ENCODE results near the gene IMMP2L. TPM values are rescaled to one million over a fixed set of nuclear protein-coding genes. Genes with fewer than 3 reads are reported as not detected.

IMMP2L gene
- total and polyA plus RNA-seq, 2 of the 8 experiments (the other 6 are each of a cell fraction or from before 2014, with no cell fraction given) = 2.3 to 10.1 TPM

- TF ChIP-seq, protein P1, sequence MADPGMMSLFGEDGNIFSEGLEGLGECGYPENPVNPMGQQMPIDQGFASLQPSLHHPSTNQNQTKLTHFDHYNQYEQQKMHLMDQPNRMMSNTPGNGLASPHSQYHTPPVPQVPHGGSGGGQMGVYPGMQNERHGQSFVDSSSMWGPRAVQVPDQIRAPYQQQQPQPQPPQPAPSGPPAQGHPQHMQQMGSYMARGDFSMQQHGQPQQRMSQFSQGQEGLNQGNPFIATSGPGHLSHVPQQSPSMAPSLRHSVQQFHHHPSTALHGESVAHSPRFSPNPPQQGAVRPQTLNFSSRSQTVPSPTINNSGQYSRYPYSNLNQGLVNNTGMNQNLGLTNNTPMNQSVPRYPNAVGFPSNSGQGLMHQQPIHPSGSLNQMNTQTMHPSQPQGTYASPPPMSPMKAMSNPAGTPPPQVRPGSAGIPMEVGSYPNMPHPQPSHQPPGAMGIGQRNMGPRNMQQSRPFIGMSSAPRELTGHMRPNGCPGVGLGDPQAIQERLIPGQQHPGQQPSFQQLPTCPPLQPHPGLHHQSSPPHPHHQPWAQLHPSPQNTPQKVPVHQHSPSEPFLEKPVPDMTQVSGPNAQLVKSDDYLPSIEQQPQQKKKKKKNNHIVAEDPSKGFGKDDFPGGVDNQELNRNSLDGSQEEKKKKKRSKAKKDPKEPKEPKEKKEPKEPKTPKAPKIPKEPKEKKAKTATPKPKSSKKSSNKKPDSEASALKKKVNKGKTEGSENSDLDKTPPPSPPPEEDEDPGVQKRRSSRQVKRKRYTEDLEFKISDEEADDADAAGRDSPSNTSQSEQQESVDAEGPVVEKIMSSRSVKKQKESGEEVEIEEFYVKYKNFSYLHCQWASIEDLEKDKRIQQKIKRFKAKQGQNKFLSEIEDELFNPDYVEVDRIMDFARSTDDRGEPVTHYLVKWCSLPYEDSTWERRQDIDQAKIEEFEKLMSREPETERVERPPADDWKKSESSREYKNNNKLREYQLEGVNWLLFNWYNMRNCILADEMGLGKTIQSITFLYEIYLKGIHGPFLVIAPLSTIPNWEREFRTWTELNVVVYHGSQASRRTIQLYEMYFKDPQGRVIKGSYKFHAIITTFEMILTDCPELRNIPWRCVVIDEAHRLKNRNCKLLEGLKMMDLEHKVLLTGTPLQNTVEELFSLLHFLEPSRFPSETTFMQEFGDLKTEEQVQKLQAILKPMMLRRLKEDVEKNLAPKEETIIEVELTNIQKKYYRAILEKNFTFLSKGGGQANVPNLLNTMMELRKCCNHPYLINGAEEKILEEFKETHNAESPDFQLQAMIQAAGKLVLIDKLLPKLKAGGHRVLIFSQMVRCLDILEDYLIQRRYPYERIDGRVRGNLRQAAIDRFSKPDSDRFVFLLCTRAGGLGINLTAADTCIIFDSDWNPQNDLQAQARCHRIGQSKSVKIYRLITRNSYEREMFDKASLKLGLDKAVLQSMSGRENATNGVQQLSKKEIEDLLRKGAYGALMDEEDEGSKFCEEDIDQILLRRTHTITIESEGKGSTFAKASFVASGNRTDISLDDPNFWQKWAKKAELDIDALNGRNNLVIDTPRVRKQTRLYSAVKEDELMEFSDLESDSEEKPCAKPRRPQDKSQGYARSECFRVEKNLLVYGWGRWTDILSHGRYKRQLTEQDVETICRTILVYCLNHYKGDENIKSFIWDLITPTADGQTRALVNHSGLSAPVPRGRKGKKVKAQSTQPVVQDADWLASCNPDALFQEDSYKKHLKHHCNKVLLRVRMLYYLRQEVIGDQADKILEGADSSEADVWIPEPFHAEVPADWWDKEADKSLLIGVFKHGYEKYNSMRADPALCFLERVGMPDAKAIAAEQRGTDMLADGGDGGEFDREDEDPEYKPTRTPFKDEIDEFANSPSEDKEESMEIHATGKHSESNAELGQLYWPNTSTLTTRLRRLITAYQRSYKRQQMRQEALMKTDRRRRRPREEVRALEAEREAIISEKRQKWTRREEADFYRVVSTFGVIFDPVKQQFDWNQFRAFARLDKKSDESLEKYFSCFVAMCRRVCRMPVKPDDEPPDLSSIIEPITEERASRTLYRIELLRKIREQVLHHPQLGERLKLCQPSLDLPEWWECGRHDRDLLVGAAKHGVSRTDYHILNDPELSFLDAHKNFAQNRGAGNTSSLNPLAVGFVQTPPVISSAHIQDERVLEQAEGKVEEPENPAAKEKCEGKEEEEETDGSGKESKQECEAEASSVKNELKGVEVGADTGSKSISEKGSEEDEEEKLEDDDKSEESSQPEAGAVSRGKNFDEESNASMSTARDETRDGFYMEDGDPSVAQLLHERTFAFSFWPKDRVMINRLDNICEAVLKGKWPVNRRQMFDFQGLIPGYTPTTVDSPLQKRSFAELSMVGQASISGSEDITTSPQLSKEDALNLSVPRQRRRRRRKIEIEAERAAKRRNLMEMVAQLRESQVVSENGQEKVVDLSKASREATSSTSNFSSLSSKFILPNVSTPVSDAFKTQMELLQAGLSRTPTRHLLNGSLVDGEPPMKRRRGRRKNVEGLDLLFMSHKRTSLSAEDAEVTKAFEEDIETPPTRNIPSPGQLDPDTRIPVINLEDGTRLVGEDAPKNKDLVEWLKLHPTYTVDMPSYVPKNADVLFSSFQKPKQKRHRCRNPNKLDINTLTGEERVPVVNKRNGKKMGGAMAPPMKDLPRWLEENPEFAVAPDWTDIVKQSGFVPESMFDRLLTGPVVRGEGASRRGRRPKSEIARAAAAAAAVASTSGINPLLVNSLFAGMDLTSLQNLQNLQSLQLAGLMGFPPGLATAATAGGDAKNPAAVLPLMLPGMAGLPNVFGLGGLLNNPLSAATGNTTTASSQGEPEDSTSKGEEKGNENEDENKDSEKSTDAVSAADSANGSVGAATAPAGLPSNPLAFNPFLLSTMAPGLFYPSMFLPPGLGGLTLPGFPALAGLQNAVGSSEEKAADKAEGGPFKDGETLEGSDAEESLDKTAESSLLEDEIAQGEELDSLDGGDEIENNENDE (IDR thresholded peaks at IDR 0.05; ENCODE audit: insufficient replicate concordance, low read length) = no peak
- TF ChIP-seq KDM5A (IDR thresholded peaks at IDR 0.05; ENCODE audit: low read length) (no peak), EZH2 (IDR thresholded peaks at IDR 0.05; ENCODE audit: low read depth, low read length, severe bottlenecking) (no peak), GABPA (IDR thresholded peaks at IDR 0.05; ENCODE audit: borderline replicate concordance, insufficient read depth, low read length) (no peak), TAF7 (optimal IDR thresholded peaks at IDR 0.05; ENCODE audit: borderline replicate concordance, low read depth, low read length) (no peak), CTBP2 (IDR thresholded peaks at IDR 0.05; ENCODE audit: borderline replicate concordance, insufficient read depth, insufficient read length, low read length) (no peak), JUN (IDR thresholded peaks at IDR 0.05; ENCODE audit: low read depth, low read length) (no peak), JUND (IDR thresholded peaks at IDR 0.05; ENCODE audit: low read length) (no peak), BRCA1 (IDR thresholded peaks at IDR 0.05; ENCODE audit: low read depth, low read length) (no peak), ZNF274 (IDR thresholded peaks at IDR 0.05; ENCODE audit: borderline replicate concordance, extremely low read depth, low read length) (no peak)
- TF ChIP-seq, protein P2, sequence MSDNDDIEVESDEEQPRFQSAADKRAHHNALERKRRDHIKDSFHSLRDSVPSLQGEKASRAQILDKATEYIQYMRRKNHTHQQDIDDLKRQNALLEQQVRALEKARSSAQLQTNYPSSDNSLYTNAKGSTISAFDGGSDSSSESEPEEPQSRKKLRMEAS (IDR thresholded peaks at IDR 0.05) = no peak
Measured at GRCh38 chr7:111339006-111339405, 223.3 kb downstream of the IMMP2L start (continued).

Data from H1 (cell line).